GM21526 (cell line): ENCODE measurements around the gene NPAS3.

ENCODE experiments used
- ATAC-seq: cut with Tn5 transposase; IDR thresholded peaks from one replicate; pipeline ENCODE4 v1.9.1; 2021; ENCODE audit warnings: moderate library complexity; ENCODE audit not compliant: unreplicated experiment, low FRiP score

The NPAS3 gene

GRCh38 chr14:33679461-33680225 lies 741.0 kb downstream of the NPAS3 start:
- ATAC-seq, result no peak

- ATAC-seq, result no peak
Measured at GRCh38 chr14:33680873-33681272, 742.2 kb downstream of the NPAS3 start.

- ATAC-seq, result no peak
Measured at GRCh38 chr14:33682760-33683159, 744.1 kb downstream of the NPAS3 start.

- no peak for ATAC-seq
Measured at GRCh38 chr14:33685026-33685425, 746.3 kb downstream of the NPAS3 start.

GRCh38 chr14:33685698-33686097 lies 747.0 kb downstream of the NPAS3 start:
- ATAC-seq, result no peak

GRCh38 chr14:33686218-33686617 lies 747.5 kb downstream of the NPAS3 start:
- ATAC-seq, result no peak

- no peak for ATAC-seq
Measured at GRCh38 chr14:33686856-33687255, 748.2 kb downstream of the NPAS3 start.

- no peak for ATAC-seq
Measured at GRCh38 chr14:33689680-33690079, 751.0 kb downstream of the NPAS3 start.

- no peak for ATAC-seq
Measured at GRCh38 chr14:33691907-33692306, 753.2 kb downstream of the NPAS3 start.

GRCh38 chr14:33692762-33693161 lies 754.1 kb downstream of the NPAS3 start:
- no peak for ATAC-seq

GRCh38 chr14:33693237-33693636 lies 754.6 kb downstream of the NPAS3 start:
- no peak for ATAC-seq

- ATAC-seq, result no peak
Measured at GRCh38 chr14:33696165-33696564, 757.5 kb downstream of the NPAS3 start.

- no peak for ATAC-seq
Measured at GRCh38 chr14:33699300-33699983, 760.8 kb downstream of the NPAS3 start.

GRCh38 chr14:33700052-33700451 lies 761.4 kb downstream of the NPAS3 start:
- ATAC-seq, result no peak

- ATAC-seq, result no peak
Measured at GRCh38 chr14:33702293-33702692, 763.6 kb downstream of the NPAS3 start.

GRCh38 chr14:33704481-33704880 lies 765.8 kb downstream of the NPAS3 start:
- ATAC-seq, result no peak

GRCh38 chr14:33705490-33705889 lies 766.8 kb downstream of the NPAS3 start:
- ATAC-seq, result no peak

GRCh38 chr14:33707716-33708115 lies 769.0 kb downstream of the NPAS3 start:
- ATAC-seq, result no peak

GRCh38 chr14:33709283-33709682 lies 770.6 kb downstream of the NPAS3 start:
- no peak for ATAC-seq

GRCh38 chr14:33709711-33710110 lies 771.0 kb downstream of the NPAS3 start:
- ATAC-seq, result no peak

- no peak for ATAC-seq
Measured at GRCh38 chr14:33710273-33710672, 771.6 kb downstream of the NPAS3 start.

GRCh38 chr14:33711194-33711593 lies 772.5 kb downstream of the NPAS3 start:
- no peak for ATAC-seq
